Measurements from ENCODE around the gene HTT. TPM values are rescaled to one million over a fixed set of nuclear protein-coding genes. Genes with fewer than 3 reads are reported as not detected.

HTT gene
- total RNA-seq, 1 donor from 2014 or later: 82.8 TPM

- Mint-ChIP-seq H3K36me3 (ENCODE audit: insufficient read depth) (peaks cover 10% of the 10 kb centered on the region), H3K4me3 (ENCODE audit: low read depth) (no peak overlapping the region), H3K27me3 (no peaks in the 10 kb centered on the region), H3K27ac (peak overlapping the region; percentile 54), H3K9me3 (ENCODE audit: low read depth) (peaks cover 3% of the 10 kb centered on the region), H3K4me1 (ENCODE audit: low read depth) (peaks cover 5% of the 10 kb centered on the region)
- DNase-seq (ENCODE audit: low spot score, unreplicated experiment): no peak
- no peak for TF ChIP-seq CTCF (IDR thresholded peaks at IDR 0.05; ENCODE audit: unreplicated experiment)
These were observed 8.5 kb downstream of the HTT start for GRCh38 chr4:3082925-3083515.

GRCh38 chr4:3083732-3084131 is 9.3 kb downstream of the HTT start:
- Mint-ChIP-seq H3K27me3 (no peaks in the 10 kb centered on the region), H3K27ac (peak overlapping the region; percentile 19), H3K9me3 (ENCODE audit: low read depth) (peaks cover 3% of the 10 kb centered on the region), H3K36me3 (ENCODE audit: insufficient read depth) (peaks cover 13% of the 10 kb centered on the region), H3K4me1 (ENCODE audit: low read depth) (peaks cover 4% of the 10 kb centered on the region), H3K4me3 (ENCODE audit: low read depth) (no peak overlapping the region)
- no peak for TF ChIP-seq CTCF (IDR thresholded peaks at IDR 0.05; ENCODE audit: unreplicated experiment)
- no peak for DNase-seq (ENCODE audit: low spot score, unreplicated experiment)

- Mint-ChIP-seq H3K4me1 (ENCODE audit: low read depth) (peaks cover 4% of the 10 kb centered on the region), H3K27ac (no peak overlapping the region)
These were observed 11.6 kb downstream of the HTT start for GRCh38 chr4:3085948-3086670.

GRCh38 chr4:3087115-3087797 is 12.8 kb downstream of the HTT start:
- Mint-ChIP-seq H3K27me3 (no peaks in the 10 kb centered on the region), H3K9me3 (ENCODE audit: low read depth) (peaks cover 3% of the 10 kb centered on the region)

More at GRCh38 chr4:3085948-3086670, 11.6 kb downstream of the HTT start:
- Mint-ChIP-seq H3K36me3 (ENCODE audit: insufficient read depth) (peaks cover 18% of the 10 kb centered on the region), H3K27me3 (no peaks in the 10 kb centered on the region), H3K9me3 (ENCODE audit: low read depth) (peaks cover 3% of the 10 kb centered on the region), H3K4me3 (ENCODE audit: low read depth) (no peak overlapping the region)
- DNase-seq (ENCODE audit: low spot score, unreplicated experiment): no peak
- no peak for TF ChIP-seq CTCF (IDR thresholded peaks at IDR 0.05; ENCODE audit: unreplicated experiment)

More at GRCh38 chr4:3087115-3087797, 12.8 kb downstream of the HTT start:
- Mint-ChIP-seq H3K4me3 (ENCODE audit: low read depth) (no peak overlapping the region), H3K4me1 (ENCODE audit: low read depth) (peaks cover 4% of the 10 kb centered on the region), H3K36me3 (ENCODE audit: insufficient read depth) (peaks cover 22% of the 10 kb centered on the region), H3K27ac (no peak overlapping the region)
- no peak for TF ChIP-seq CTCF (IDR thresholded peaks at IDR 0.05; ENCODE audit: unreplicated experiment)
- DNase-seq (ENCODE audit: low spot score, unreplicated experiment): no peak

Measured in progenitor cell of endocrine pancreas (in vitro differentiated cells).